SK-N-SH (cell line): Measurements from ENCODE around the gene APC2. TPM values are rescaled to one million over a fixed set of nuclear protein-coding genes. Genes with fewer than 3 reads are reported as not detected.

Experiments
- CTCF ChIA-PET: fragments of 300-600, 350-600 bp; formaldehyde crosslinking; extraction: SDS; loops from one replicate; lab custom pipeline; 2021; lab: Yijun Ruan, JAX
- POLR2A ChIA-PET: fragments of 350-600 bp; sonication (Branson Sonifier 250); formaldehyde crosslinking; extraction: SDS; loops from one replicate; lab custom pipeline; 2020; ENCODE audit warnings: antibody characterized with exemption, inconsistent platforms; lab: Yijun Ruan, JAX
- DNase-seq: peaks from one replicate; pipeline ENCODE4 v3.0.0; 2012
- H2AFZ ChIP-seq: fragments of 200-600 bp; sonication (generic); 2 replicates; pipeline ENCODE4 v1.8.1; 2016; ENCODE audit warnings: antibody characterized with exemption, mild to moderate bottlenecking, low read depth
- H3F3A ChIP-seq: fragments of 200-600 bp; sonication (generic); replicated peaks from 2 replicates; pipeline ENCODE3; 2016; ENCODE audit warnings: antibody characterized with exemption, mild to moderate bottlenecking; ENCODE audit not compliant: insufficient read depth
- H3K27ac ChIP-seq, 2 experiments: fragments of 200-500 bp in 1 of 2; fragments of 200-600 bp in 1 of 2; sonication (Bioruptor generic) in 1 of 2; sonication (generic), shearing (Covaris generic) in 1 of 2; 2 replicates each; pipeline versions ENCODE4 v1.5.1 to v1.6.1; 2014 to 2016; ENCODE audit warnings: low read depth in 2 of 2, inconsistent platforms in 1 of 2, low read length in 1 of 2, mild to moderate bottlenecking in 1 of 2, mixed read lengths in 1 of 2
- H3K27me3 ChIP-seq: fragments of 200-600 bp; sonication (generic), shearing (Covaris generic); 2 replicates; pipeline ENCODE4 v1.6.1; 2016; ENCODE audit warnings: mixed run types; ENCODE audit not compliant: insufficient read depth
- H3K36me3 ChIP-seq, 2 experiments: fragments of 200-500 bp in 1 of 2; fragments of 200-600 bp in 1 of 2; sonication (Bioruptor generic) in 1 of 2; sonication (generic) in 1 of 2; replicated peaks in 1 of 2; 2 replicates each; pipeline versions ENCODE3 to v1.5.1; 2014 to 2016; ENCODE audit warnings: low read length in 1 of 2, mild to moderate bottlenecking in 1 of 2; ENCODE audit not compliant: insufficient read depth in 2 of 2, control insufficient read depth in 1 of 2
- H3K4me1 ChIP-seq, 2 experiments: fragments of 200-500 bp in 1 of 2; fragments of 200-600 bp in 1 of 2; sonication (Bioruptor generic) in 1 of 2; sonication (generic), shearing (Covaris generic) in 1 of 2; 2 replicates each; pipeline versions ENCODE4 v1.5.1 to v1.6.1; 2014 to 2016; ENCODE audit warnings: low read depth in 1 of 2, low read length in 1 of 2, mixed run types in 1 of 2; ENCODE audit not compliant: insufficient read depth in 2 of 2, control insufficient read depth in 1 of 2
- H3K4me2 ChIP-seq: fragments of 200-600 bp; sonication (generic), shearing (Covaris generic); 2 replicates; pipeline ENCODE4 v1.6.1; 2017; ENCODE audit warnings: mixed run types
- H3K4me3 ChIP-seq, 2 experiments: fragments of 200-500 bp in 1 of 2; fragments of 200-600 bp in 1 of 2; sonication (Bioruptor generic) in 1 of 2; sonication (generic), shearing (Covaris generic) in 1 of 2; 2 replicates each; pipeline versions ENCODE4 v1.5.1 to v1.8.1; 2014 to 2016; ENCODE audit warnings: low read depth in 2 of 2, inconsistent platforms in 1 of 2, low read length in 1 of 2, mild to moderate bottlenecking in 1 of 2, mixed read lengths in 1 of 2, moderate library complexity in 1 of 2
- H3K79me2 ChIP-seq: fragments of 200-600 bp; sonication (generic); 2 replicates; pipeline ENCODE4 v1.8.1; 2017; ENCODE audit warnings: mild to moderate bottlenecking; ENCODE audit not compliant: insufficient read depth
- H3K9ac ChIP-seq: fragments of 200-600 bp; sonication (generic); 2 replicates; pipeline ENCODE4 v1.6.1; 2017; ENCODE audit warnings: mixed run types
- H3K9me2 ChIP-seq: fragments of 200-600 bp; sonication (generic); 2 replicates; pipeline ENCODE4 v1.6.1; 2017; ENCODE audit warnings: mixed run types
- H3K9me3 ChIP-seq: fragments of 200-600 bp; sonication (generic); 2 replicates; pipeline ENCODE4 v1.6.1; 2017; ENCODE audit warnings: mixed run types, mild to moderate bottlenecking, moderate library complexity
- H4K20me1 ChIP-seq: fragments of 200-600 bp; sonication (generic); 2 replicates; pipeline ENCODE4 v1.6.1; 2017; ENCODE audit warnings: mild to moderate bottlenecking, mixed run types; ENCODE audit not compliant: insufficient read depth
- EP300 ChIP-seq, 2 experiments: IDR thresholded peaks; 2 replicates each; pipeline versions ENCODE4 v1.4.0 to v1.6.1; 2012; ENCODE audit warnings: borderline replicate concordance in 1 of 2, low read depth in 1 of 2, low read length in 1 of 2
- EZH2phosphoT487 ChIP-seq: fragments of 200-600 bp; sonication (generic); IDR thresholded peaks from 2 replicates; pipeline ENCODE4 v1.6.1; 2017; ENCODE audit warnings: low read depth, mixed run types, mild to moderate bottlenecking, antibody characterized with exemption, moderate library complexity, borderline replicate concordance
- FOSL2 ChIP-seq: IDR thresholded peaks from 2 replicates; pipeline ENCODE4 v1.4.0; 2012; ENCODE audit warnings: low read depth, mild to moderate bottlenecking, moderate library complexity, borderline replicate concordance
- GATA2 ChIP-seq: sonication (generic); formaldehyde crosslinking; IDR thresholded peaks from 2 replicates; pipeline ENCODE4 v1.5.0; 2020; ENCODE audit warnings: mild to moderate bottlenecking, missing genetic modification reagents
- IRF3 ChIP-seq: fragments of 150-350 bp; IDR thresholded peaks from 2 replicates; pipeline ENCODE4 v1.6.1; 2016; ENCODE audit warnings: mild to moderate bottlenecking, low read depth, low read length
- PBX3 ChIP-seq: IDR thresholded peaks from 2 replicates; pipeline ENCODE4; 2012
- POLR2AphosphoS5 ChIP-seq: IDR thresholded peaks from 2 replicates; pipeline ENCODE4 v1.6.1; 2012; ENCODE audit warnings: low read depth, low read length
- RCOR1 ChIP-seq: fragments of 150-350 bp; IDR thresholded peaks from 2 replicates; pipeline ENCODE4 v1.6.1; 2017; ENCODE audit warnings: antibody characterized with exemption, low read length
- REST ChIP-seq: IDR thresholded peaks from 2 replicates; pipeline ENCODE4 v1.6.1; 2012; ENCODE audit warnings: mild to moderate bottlenecking, low read depth, low read length, moderate library complexity
- RFX5 ChIP-seq: IDR thresholded peaks from 2 replicates; pipeline ENCODE4 v1.6.1; 2012; ENCODE audit warnings: mild to moderate bottlenecking, improper control_type of control experiment, low read length
- TAF1 ChIP-seq: IDR thresholded peaks from 2 replicates; pipeline ENCODE4 v1.6.1; 2012; ENCODE audit warnings: low read depth, mild to moderate bottlenecking, low read length, moderate library complexity, borderline replicate concordance
- USF1 ChIP-seq: IDR thresholded peaks from 2 replicates; pipeline ENCODE4 v1.4.0; 2012; ENCODE audit warnings: low read depth, borderline replicate concordance
- USF2 ChIP-seq: fragments of 150-350 bp; IDR thresholded peaks from 2 replicates; pipeline ENCODE4 v1.6.1; 2017; ENCODE audit warnings: antibody characterized with exemption, low read length, low read depth, borderline replicate concordance
- WGBS: methylation state at CpG from one replicate; pipeline ENCODE4 v1.1.6; 2017; ENCODE audit warnings: low lambda C conversion rate; 5-methylcytosine and 5-hydroxymethylcytosine counted together
- polyA plus RNA-seq, 3 experiments: library from polyadenylated mRNA; depleted of rRNA; stranded (reverse); fragments of >200 nt; gene quantifications; 2 replicates each; pipeline ENCODE4 v1.2.3, GENCODE V29; 2012

Gene APC2
- polyA plus RNA-seq, 1 of the 3 experiments (the other 2 are of a cell fraction), result 1.3 TPM

- TF ChIP-seq REST (no peak), GATA2 (CRISPR knock-in tag) (no peak), PBX3 (no peak), FOSL2 (no peak), TAF1 (no peak)
- TF ChIP-seq, all 33 proteins: peak for 0
These were observed 64.4 kb downstream of the APC2 start (continued) for GRCh38 chr19:1514295-1514661.

GRCh38 chr19:1514986-1515721, 65.2 kb downstream of the APC2 start:
- Histone ChIP-seq H3K4me1 (no peaks in the 10 kb centered on the region), H3K4me3 (no peak overlapping the region), H3K4me2 (no peak overlapping the region), H3K9ac (no peak overlapping the region), H3K36me3 (no peaks in the 10 kb centered on the region), H3F3A (peaks cover 12% of the 10 kb centered on the region), H2AFZ (no peak overlapping the region), H3K9me3 (no peaks in the 10 kb centered on the region), H3K27me3 (no peaks in the 10 kb centered on the region), H3K9me2 (no peaks in the 10 kb centered on the region), H3K79me2 (no peaks in the 10 kb centered on the region), H3K27ac (no peak overlapping the region), H4K20me1 (no peaks in the 10 kb centered on the region)
- CTCF ChIA-PET, result interaction anchor here (1.4 kb wide), 1 partner anchor 31 kb away, joined by 11 read pairs; no protein-coding TSS in a partner anchor
- TF ChIP-seq IRF3 (no peak), RFX5 (no peak), FOSL2 (no peak), EZH2phosphoT487 (no peak), PBX3 (no peak), POLR2AphosphoS5 (no peak), REST (no peak), USF1 (no peak), RCOR1 (no peak), EP300 (IDR thresholded peaks at IDR 0.05; ENCODE audit: borderline replicate concordance in 1 of 2, low read depth in 1 of 2, low read length in 1 of 2) (no peak), USF2 (no peak)
- POLR2A ChIA-PET, result no interaction called here
- DNase-seq, result no peak
- 28% methylated on average over 4 of the region's 14 CpGs for WGBS
